Endometrium (tissue), 2 donors: ENCODE data around the gene DHX40.
"Not testable (repeated sequence)": the region's sequence is repeated elsewhere in the genome, so short reads cannot be mapped to it uniquely, and the experiment has no call there.

Experiments
- FAIRE-seq: peaks from 2 replicates; lab custom pipeline; 2012; peaks lifted over from hg19 to GRCh38; lab: Jason Lieb, UNC
- donor health status: control.
- donor health status: control.

Gene DHX40

DNA sequence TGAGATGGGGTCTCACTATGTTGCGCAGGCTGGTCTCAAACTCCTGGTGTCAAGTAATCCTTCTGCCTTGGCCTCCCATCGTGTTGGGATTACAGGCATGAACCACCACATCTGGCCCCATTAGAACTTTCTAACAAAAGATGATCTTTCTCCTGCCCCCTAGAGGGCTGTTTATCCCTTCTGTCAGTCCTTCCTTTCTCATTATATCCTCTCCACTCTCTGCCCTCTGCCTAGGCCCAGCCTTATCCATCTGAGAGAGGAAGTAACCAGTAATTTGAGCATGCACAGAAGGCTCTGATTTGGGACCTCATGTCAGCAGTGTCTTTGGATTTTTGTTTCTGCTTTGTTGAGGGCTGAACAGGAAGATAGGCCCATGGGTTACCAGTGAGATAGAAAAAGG lies 4.4 kb upstream of the DHX40 start:
- FAIRE-seq, result no peak

DNA sequence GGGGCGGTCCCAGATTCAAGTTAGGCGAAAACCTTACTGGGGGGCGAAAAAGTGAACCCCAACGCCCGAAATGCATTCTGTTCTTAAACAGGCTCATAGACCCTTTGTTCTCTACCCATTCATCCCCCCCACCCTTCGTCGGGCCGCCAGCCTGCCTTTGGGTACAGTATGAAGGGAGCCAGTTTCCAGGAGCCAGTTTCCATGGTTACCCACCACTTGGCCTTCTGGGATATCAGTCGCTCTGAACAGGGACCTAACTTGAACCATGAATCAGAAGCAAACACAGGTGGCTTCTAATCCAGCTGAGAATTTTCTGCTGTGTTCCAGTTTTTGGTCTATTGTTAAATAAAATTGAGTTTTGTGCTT lies 532 bp downstream of the DHX40 start:
- FAIRE-seq, result no peak

- not testable (repeated sequence) for FAIRE-seq
Measured at GRCh38 chr17:59569151-59569550, 3.7 kb downstream of the DHX40 start.

DNA sequence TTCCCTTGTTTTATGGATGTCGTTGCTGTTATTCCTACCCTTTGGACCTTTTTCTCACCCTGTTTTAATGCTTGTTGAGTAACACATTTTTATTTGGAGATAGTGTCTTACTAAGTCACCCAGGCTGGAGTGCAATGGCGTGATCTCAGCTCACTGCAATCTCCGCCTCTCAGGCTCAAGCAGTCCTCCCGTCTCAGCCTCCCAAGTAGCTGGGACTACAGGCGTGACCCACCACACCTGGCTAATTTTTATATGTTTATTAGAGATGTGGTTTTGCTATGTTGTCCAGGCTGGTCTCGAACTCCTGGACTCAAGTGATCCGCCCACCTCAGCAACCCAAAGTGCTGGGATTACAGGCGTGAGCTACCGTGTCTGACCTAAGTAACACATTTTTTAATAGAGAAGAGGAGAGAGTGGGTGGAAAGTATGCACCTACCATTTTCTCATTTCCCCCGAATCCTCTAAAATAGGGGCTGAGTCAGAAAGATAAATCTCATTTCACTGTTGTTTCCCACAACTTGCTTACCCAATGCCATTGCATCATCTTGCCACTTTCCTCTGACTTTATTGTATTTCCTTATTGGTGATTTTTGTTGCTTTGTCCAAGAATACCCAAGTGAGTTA lies 7.0 kb downstream of the DHX40 start:
- no peak for FAIRE-seq

- not testable (repeated sequence) for FAIRE-seq
Measured at GRCh38 chr17:59584168-59584567, 18.8 kb downstream of the DHX40 start.

DNA sequence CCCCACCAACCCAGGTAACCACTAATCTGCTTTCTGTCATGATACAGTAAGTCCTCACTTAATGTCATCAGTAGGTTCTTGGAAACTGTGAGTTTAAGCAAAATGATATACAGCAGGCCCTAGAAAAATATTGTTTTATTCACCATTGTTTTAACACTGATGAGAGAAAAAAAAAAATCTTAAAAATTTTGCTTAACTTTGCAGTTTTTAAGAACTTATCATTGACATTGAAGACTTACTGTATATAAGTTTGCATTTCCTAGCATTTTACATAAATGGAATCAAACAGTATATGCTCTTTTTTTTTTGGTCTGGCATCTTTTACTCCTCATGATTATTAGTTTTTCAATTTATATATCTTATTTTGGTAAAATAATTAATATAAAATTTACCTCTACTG lies 34.8 kb downstream of the DHX40 start:
- FAIRE-seq, result no peak

DNA sequence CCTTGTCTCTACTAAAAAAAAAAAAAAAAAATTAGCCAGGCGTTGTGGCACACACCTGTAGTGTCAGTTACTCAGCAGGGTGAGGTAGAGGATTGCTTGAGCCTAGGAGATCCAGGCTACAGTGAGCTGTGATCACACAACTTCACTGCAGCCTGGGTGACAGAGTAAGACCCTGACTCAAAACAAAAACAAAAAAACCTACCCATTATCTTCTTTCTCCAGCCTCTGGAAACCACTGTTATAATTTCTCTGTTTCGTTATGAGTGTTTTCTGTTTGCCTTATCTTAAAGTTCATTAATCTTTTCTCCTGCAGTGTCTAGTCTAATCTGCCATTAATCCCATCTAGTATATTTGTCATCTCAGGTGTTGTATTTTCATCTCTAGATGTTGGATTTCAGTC lies 35.7 kb downstream of the DHX40 start:
- FAIRE-seq, result no peak

DNA sequence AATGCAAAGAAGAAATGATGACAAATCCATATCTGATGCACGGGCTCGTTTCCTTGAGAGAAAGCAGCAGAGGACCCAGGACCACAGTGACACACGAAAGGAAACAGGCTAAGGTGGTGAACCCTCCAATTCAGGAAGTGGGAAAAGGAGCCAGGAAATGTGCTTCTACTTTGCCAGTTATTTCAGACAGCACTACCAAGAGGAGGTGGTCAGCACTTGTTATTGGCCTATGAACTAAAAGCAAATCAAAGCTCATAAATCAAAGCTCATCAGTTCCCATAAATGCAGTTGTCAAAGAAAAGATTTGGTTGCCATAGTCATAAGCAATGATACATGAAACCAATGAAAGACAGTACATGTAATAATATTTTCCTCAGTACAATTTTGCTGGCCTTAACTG lies 41.7 kb downstream of the DHX40 start:
- no peak for FAIRE-seq

DNA sequence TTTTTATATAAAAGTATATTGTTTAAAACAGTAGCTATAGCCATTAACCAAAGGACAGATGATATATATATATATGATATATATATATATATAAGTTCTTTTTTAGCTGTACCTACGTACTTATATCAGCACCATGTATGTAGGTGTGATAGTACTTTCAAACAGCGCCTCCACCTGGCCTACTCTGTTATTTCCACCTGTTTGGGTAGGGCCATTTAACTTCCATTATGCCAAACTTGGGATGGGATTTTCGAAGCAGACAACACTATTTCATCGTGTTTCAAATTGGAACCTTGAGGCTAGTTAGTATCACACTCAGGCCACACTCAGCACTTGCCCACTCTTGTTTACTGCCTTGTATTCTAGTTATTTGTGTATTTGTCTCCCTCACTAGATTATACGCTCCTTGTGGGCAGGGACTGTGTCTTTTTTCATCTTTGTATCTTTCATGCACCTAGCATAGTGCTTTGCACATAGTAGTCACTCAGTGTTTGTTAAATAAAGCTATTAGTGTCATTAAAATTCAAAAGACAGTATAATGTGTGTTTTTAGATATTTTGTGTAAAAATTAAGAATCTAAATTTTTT lies 42.5 kb downstream of the DHX40 start:
- no peak for FAIRE-seq

GRCh38 chr17:59611503-59611902 lies 46.1 kb downstream of the DHX40 start:
- FAIRE-seq, result no peak

GRCh38 chr17:59616253-59616920 lies 51.0 kb downstream of the DHX40 start:
- FAIRE-seq, result no peak

DNA sequence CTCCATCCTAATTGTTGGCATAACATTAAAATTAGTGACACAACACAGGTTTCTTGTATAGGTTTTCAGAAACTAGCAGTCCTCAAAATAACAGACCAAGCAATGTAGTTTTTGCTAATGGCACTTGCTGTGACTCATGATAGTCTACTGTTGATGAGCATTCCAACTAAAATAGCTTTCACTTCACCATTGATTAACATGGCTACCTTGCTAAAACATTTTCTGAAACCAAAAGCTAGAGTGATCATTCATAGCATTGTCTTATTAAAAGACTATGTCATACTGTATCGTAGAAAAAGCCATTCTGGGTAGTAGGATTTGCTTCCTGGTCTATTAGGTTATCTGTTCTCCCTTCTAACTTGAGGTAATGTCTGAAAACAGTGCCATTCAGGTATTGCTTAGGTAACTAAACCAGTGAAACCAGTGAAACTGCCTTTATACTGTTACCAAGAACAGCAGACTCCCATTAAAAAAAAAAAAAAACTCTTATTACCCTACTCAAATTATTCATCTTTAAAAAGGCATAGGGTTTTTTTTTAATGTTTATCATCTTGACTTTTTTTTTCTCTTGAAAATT lies 51.8 kb downstream of the DHX40 start:
- no peak for FAIRE-seq

DNA sequence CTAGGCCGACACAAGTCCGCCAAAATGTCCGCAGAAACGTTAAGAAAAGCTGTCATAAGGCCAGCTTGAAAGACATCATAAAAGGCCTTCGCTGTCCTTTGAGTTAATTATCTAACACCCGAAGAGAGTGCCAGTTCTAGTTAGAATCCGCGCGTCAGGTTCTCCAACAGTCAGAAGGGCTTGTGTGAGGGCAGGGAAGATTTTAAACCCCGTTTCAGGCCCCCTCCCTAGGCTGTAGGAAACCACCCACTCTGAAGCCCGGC lies 53.6 kb downstream of the DHX40 start:
- FAIRE-seq, result no peak

GRCh38 chr17:59619298-59620063 lies 54.1 kb downstream of the DHX40 start, which contains the start of gene CLTC:
Gene CLTC (plus strand): TSS chr17:59619895. CDS start chr17:59620132, 237 bp downstream.
- FAIRE-seq, result peak; percentile 15

DNA sequence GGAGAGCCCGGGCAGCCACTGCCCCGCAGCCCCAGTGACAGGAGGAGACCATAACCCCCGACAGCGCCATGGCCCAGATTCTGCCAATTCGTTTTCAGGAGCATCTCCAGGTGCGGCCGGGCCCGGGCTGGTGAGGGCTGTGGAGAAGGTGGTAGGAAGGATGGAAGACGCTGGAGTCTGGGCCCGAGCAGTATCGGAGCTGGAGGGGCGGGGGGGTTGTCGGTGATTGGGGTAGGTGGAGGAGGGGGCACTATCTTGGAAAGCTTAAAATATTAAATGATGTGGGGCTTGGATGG lies 54.6 kb downstream of the DHX40 start:
- no peak for FAIRE-seq

- FAIRE-seq, result no peak
Measured at GRCh38 chr17:59620518-59621259, 55.3 kb downstream of the DHX40 start.

- no peak for FAIRE-seq
Measured at GRCh38 chr17:59621771-59622170, 56.4 kb downstream of the DHX40 start.

DNA sequence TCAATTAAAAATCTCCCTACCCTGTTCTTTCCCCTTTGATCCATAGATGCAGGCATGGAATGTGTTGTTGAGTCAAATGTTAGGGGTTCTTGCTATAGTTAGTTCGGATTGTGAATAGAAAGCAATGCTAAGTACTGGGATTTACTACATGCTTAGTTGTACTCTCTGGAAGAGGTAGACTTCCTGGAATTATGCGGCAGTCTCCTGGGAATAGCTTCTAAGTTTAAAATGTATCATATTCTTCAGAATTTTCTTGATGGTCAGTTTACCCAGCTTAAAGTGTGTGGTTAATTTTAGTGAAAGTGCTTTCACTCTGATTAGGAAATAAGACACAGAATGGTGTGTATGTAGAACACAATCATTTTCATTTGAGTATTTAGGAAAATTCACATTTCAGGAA lies 57.7 kb downstream of the DHX40 start:
- no peak for FAIRE-seq

GRCh38 chr17:59626756-59627155 lies 61.3 kb downstream of the DHX40 start:
- FAIRE-seq, result no peak

GRCh38 chr17:59627274-59627673 lies 61.9 kb downstream of the DHX40 start:
- no peak for FAIRE-seq

- FAIRE-seq, result no peak
Measured at GRCh38 chr17:59627770-59628171, 62.4 kb downstream of the DHX40 start.

DNA sequence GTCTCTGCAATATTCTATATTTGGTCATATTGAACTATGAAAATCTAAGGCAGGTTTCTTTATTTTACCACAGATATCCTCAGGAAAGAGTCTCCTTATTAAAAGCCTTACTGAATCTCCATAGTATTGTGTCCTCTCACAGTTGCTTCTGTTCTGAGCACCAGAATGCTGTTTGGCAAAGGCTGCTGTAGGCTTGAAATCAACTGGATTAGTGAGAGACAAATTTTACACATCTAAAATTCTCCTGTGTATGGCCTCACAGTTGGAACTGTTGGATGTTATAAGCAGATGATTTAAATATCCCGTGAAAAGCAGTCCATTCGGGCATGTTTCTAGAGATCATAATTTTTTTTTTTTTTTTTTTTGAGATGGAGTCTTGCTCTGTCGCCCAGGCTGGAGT lies 63.8 kb downstream of the DHX40 start:
- FAIRE-seq, result no peak
